Activated naive CD8-positive, alpha-beta T cell treated with anti-CD3 and anti-CD28 coated beads, Interleukin-2, amount 50 U/mL, for 16 hours (primary cell): ENCODE data around the gene RUFY3.
"Not testable (repeated sequence)": the region's sequence is repeated elsewhere in the genome, so short reads cannot be mapped to it uniquely, and the experiment has no call there.

ENCODE experiments used
- DNase-seq: peaks from one replicate; pipeline ENCODE4 v3.0.0-alpha.2; 2020; ENCODE audit warnings: low read depth, low spot score

The RUFY3 gene

DNA sequence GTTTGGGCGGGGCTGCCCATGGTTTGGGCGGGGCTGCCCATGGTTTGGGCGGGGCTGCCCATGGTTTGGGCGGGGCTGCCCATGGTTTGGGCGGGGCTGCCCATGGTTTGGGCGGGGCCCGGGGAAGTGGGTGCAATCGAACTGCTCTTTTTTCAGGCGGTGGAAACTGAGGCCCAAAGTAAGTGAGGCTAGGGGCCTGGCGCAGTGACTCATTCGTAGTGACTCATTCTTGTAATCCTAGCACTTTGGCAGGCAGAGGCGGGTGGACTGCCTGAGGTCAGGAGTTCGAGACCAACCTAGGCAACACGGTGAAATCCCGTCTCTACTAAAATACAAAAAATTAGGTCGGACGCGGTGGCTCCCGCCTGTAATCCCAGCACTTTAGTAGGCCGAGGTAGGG, 118.4 kb downstream of the RUFY3 start:
- peak; percentile 7 for DNase-seq

DNA sequence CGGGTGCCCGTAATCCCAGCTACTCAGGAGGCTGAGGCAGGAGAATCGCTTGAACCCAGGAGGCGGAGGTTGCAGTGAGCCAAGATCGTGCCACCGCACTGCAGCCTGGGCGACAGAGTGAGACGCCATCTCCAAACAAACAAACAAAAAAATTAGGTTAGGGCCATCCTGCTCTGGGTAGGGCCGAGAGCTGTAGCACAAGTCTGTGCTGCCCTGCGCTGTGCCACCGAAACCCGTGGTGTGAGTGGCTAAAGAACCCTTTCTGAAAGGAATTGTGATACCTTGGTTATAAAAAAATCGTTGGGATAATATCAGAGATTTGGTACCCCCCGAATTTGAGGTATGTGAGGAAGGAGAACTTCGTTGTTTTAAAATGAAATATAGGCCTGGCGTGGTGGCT, 118.9 kb downstream of the RUFY3 start:
- DNase-seq: not testable (repeated sequence)

DNA sequence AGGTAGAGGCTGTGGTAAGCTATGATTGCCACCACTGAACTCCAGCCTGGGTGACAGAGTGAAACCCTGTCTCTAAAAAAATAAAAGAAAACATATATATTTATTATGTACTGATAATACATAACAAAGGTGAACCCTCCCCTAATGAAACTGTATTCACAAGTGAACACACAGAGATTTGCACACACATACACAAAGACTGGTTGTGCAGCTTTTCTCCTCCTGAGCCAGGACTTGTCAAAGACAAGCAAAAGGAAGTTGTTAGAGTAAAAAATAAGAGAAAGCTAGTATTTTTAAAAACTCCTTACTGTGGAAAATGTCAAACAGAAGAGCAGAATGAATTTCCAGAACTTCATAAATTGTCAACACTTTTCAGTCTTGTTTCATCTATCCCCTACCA, 119.4 kb downstream of the RUFY3 start:
- no peak for DNase-seq

DNA sequence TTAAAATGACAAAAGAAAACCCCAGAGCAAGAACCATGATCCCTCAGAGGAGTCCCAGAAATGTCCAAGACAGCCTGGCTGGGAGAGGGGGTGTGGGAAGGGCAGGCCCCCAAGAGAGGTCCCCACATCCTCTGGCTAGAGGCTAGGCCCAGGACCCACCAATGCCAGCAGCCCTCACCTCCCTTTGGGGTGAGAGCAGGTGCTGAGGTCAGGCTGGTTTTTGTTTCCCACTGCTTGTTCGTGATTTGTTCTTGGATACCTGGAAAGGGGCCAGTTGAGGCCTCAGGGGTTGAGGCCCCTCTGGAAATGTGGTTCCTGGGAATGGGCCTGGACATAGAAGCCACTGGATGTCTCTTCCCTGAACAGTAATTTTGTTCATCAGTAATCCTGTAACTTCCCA, 120.2 kb downstream of the RUFY3 start:
- no peak for DNase-seq

DNA sequence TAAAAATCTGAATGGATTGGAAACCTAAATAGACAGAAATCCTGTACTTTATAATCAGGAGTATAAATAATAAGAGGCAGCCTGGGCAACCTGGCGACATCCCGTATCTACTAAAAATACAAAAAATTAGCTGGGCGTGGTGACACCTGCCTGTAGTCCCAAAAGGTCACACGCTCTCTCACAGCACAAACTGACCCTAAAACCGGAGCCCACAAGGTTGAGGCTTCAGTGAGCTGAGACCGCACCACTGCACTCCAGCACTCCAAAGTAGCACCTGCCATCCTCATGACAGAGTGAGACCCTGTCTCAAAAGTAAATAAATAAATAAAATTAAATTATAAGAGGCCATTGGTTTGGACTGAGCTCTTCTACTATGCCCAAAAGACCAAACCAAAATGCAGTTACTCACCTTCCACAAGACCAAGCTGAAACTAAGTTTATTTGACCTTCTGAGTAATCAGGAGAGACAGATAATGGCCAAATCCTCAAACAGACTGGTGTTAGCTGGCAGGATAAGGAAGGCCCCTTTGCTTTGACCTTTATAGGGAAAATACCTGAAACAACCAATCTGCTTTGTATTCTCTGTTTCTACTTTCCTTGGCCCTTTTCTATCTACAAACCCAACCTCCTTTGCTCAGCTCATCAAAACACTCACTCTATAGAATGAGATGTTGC, 121.1 kb downstream of the RUFY3 start:
- no peak for DNase-seq

DNA sequence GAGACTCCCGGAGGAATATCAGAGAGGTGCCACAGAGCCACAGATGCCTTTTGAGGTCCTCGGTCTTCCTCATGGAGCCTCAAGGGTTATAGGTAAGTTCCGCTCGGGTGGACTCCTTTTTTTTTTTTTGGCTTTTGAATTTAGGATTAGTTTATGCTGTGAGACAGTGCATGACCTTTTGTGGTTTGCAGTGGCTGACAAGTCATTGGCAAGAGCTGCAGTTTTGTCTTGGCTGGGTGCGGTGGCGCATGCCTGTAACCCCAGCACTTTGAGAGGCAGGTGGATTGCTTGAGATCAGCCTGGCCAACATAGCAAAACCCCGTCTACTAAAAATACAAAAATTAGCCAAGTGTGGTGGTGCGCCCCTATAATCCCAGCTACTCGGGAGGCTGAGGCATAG, 122.4 kb downstream of the RUFY3 start:
- no peak for DNase-seq

DNA sequence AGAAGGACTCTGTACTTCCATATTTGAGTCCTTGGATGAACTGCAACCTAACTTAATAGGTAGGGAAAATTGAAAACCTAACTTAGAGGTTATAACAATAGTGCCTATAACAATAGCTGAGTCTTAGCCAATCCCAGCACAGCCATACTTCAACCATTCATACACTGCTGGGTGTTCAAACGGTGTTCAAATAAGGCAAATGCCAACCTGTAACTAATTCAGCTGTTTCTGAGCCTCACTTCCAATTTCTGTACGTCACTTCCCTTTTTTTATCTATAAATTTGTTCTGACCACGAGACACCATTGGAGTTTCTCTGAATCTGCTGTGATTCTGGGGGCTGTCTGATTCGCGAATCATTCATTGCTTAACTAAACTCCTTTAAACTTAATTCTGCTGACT, 127.5 kb downstream of the RUFY3 start:
- DNase-seq: no peak

DNA sequence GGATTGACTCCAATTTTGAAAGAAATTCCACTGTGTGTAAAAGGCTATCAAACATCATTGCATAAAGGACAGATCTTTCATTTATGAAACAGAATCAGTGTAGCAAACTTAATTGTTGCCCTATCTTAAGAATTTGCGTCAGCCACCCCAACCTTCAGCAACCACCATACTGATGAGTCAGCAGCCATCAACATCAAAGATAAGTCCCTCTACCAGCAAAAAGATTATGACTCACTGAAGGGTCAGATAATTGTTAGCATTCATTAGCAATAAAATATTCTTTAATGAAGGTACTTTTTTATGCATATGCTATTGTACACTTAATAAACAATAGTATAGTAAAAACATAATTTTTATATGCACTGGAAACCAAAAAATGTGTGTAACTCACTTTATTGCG, 133.7 kb downstream of the RUFY3 start:
- DNase-seq: no peak
